Lung microvascular endothelial cell (primary cell): ENCODE measurements around the gene RTP5. TPM values are rescaled to one million over a fixed set of nuclear protein-coding genes. Genes with fewer than 3 reads are reported as not detected.

Experiments used
- DNase-seq, 2 donors: peaks; one replicate each; pipeline versions ENCODE4 v3.0.0 to v3.0.0-alpha.2; 2010; ENCODE audit warnings: low read depth in 2 of 2
- total RNA-seq: library from RNA; depleted of rRNA; stranded (reverse); fragments of >200 nt; gene quantifications from 2 replicates; pipeline ENCODE4 v1.2.1, GENCODE V29; 2014

The RTP5 gene
- total RNA-seq, 1 donor from 2014 or later = not detected

DNA sequence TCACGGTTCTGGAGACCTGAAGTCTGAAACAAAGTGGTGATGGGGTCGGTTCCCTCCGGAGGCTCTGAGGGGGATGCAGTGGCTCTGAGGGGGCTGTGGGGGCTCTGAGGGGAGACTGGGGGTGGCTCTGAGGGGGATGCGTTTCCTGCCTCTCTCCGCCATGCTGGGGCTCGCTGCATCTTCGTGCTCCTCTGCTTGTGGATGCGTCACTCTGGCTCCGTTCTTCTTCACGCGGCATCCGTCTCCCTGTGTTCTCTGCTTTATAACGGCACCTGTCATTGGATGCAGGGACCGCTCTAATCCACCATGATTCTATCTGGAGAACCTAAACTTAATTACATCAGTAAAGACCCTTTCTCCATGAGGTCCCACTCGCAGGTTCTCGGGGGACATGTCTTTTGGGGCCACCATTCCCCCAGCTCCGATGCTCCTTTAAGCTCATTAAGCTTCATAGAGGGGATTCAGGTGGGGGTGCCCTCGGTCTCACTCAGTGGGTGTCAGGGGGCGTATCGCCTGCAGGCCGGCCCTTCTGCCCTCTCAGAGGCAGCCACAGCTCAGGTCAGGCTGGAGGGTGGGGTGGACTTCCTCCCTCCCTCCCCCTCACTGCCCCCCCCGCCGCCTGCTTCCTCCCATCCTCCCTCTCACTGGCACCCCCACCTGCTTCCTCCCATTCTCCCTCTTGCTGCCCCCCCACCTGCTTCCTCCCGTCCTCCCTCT is 18.4 kb downstream of the RTP5 start:
- DNase-seq = no peak

DNA sequence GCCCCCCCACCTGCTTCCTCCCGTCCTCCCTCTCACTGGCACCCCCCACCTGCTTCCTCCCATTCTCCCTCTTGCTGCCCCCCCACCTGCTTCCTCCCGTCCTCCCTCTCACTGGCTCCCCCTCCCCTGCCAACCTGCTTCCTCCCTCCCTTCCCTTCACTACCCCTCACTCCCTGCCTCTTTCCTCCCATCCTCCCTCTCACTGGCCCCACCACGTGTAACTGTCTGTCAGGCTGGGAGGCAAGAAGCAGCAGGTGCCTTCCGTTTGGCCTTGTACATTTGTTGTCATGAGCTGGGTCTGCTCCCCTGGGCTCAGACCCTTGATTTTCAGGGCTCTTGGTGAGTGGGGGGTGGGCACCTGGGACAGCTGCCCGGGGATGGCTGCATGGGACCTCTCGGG is 19.1 kb downstream of the RTP5 start:
- no peak for DNase-seq

- DNase-seq = no peak
Observed at GRCh38 chr2:241890524-241891235, 21.2 kb downstream of the RTP5 start.

GRCh38 chr2:241891315-241891987 is 21.9 kb downstream of the RTP5 start:
- no peak for DNase-seq

DNA sequence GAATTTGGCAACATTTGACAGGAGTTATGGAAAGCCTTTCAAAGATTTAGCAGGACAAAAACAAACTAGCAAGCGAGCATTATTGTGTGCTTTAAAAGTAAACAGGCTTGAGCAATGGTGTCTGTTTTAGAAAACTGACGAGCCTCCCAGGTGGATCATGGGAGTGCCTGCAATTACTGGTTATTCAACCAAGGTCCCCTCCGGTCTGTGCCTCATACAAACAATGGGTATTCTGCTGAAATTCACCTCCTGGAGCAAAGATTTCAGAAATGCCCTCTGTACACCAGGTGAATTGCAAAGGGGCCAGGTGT is 22.4 kb downstream of the RTP5 start:
- DNase-seq = no peak

DNA sequence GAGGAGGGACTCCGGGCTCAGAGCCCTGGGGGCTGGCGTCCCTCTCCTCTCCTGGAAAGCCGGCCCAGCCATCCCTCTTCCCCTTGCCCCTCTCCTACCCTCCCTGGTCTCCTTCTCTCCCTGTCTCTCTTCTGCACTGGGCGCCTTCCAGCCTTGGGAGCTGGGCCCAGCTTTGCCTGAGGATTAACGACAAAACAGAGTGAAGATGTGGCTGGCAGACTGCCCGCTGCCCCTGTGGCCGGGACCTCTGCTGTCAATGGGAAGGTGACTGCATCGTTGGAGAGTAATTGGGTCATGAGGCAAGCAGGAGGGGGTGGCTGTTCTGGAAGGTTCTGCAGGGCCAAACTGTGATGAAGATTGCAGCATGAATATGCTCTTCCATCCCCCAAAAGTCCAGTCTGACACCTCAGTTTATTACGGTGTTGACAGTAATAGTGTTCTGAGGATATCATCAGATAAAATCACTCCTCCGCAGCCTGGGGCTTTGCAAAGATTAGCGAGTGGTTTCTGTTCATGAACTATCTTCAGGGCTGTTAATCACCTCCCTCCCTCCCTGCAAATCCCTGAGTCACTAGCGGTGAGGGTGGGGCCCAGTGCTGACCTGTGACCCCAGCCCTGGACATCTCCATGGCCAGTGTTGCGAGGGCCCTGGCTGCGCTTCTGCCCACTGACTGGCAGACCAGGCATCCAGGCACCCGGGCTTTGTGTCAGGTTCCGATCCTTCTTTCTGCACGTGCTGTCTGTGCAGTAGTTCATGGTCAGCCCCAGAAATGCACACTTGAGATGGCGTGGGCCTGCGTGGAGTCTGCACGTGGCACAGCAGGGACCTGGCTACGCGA is 23.0 kb downstream of the RTP5 start:
- DNase-seq = peak in 1 of 2 donors; percentile 58

GRCh38 chr2:241893265-241893664 is 23.7 kb downstream of the RTP5 start:
- no peak for DNase-seq

DNA sequence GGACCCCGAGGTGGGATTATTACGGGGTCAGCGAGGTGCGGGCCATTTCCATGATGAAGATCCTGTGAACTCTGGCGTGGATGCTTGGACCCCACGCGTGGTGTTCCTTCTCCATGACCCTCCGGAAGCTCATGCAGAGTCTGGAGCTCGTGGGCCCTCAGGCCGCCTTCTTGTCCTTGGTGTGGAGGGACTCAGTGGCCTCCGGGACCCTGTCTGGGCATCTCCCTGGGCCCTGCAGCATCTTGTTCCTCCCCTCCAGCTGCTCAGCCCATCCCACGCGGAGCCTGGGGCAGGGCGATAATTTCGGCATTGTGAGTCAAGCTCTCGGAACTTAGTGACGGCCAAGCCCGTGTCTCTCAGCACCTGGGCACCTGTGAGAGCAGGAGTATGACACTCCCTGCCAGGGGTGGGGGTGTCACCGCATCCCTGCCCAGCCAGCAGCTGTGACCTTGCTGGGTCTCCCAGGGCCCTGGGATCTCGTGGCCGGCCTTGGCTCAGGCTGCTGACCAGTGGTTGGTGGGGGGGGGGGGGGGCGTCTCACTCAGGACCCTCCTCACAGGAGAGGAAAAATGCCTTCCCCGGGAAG is 24.6 kb downstream of the RTP5 start:
- DNase-seq = no peak

- no peak for DNase-seq
Observed at GRCh38 chr2:241894681-241895426, 25.3 kb downstream of the RTP5 start.

- DNase-seq = no peak
Observed at GRCh38 chr2:241895427-241895711, 25.8 kb downstream of the RTP5 start.

- DNase-seq = peak; percentile 64 to 74
Observed at GRCh38 chr2:241895712-241896641, 26.4 kb downstream of the RTP5 start.

GRCh38 chr2:241896746-241897201 is 27.2 kb downstream of the RTP5 start:
- DNase-seq = no peak

GRCh38 chr2:241897231-241897916 is 27.8 kb downstream of the RTP5 start:
- no peak for DNase-seq

- DNase-seq = no peak
Observed at GRCh38 chr2:241898463-241899270, 29.1 kb downstream of the RTP5 start.

DNA sequence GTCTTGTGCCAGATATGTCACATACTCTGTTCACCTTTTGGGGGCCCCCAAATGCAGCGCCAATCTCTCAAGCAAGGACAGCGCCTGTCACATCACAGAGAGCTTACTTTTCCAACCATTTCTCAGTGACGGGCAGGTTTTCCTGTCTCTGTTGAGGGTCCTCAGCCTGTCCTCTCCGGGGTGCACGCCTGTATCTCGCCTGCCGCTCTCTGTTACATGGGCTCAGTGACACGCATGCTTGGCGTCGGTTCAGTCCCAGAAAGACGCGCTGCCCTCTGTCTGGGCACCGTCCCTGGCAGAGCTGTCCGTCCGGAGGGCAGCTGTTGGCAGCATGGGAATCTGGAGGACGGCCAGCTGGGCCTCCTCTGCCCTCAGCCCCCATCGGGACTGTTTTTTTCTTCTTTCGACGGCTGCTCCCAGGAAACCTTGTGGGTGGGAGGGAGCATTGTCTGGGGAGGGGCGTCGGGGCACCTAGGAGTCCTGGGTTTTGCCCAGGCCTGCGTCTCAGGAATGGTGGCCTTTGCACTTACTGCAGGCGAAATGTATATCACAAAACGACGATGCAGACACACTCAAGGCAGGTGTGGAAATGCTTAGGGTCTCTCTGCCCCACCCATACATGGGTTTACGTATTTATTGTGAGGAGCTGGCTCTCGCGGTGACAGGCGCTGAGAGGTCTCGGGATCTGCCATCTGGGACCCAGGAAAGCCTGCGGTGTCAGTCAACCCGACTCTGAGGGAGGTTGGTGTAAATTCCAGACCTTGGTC is 30.9 kb downstream of the RTP5 start:
- no peak for DNase-seq

- no peak for DNase-seq
Observed at GRCh38 chr2:241901018-241901380, 31.5 kb downstream of the RTP5 start.

DNA sequence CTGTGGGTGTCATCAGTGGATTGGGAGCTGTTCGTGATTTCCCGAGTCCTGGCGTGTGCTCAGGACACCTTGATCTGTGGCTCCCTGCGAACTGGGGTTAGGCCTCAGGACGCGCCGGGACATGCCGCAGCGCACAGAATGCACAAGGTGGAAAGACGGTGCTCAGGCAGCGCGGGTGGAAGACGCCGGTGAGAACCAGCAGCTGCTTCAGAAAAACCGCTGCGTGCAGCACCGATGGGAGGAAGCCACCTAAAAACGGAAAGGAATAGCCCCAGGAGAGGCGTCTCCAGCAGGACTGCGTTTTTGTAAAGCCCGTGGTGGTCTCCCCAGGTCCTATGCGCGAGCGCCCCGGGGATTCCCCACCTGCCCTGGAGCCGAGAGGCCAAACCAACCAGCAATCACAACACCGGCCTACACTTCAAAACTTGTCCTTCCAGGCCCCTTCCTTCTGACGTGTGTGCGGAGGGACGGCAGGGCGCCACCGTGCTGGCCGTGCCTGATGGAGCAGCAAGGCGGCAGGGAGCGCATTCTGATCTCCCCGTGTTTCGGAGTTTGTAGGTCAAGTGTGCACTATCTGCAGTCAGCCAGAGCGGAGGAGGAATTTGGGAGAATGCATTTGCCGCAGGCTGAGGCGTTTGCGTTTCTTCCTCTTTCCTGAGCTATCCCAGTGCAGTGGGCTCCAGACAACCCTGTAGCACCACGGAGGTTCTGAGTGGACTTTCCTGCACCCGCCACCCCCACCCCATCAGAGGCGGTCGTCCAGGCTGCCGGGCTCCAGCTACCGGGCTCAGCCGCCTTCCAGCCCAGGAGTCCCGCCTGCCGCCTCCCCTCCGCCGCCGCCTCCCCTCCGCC is 32.2 kb downstream of the RTP5 start:
- DNase-seq = peak in 1 of 2 donors; percentile 15
